Mucosa of rectum (tissue), 2 donors: ENCODE data around the gene DYRK3.

Experiments used
- H3K27ac ChIP-seq, 2 donors: one replicate each; pipeline ENCODE4 v1.7.0; 2013; ENCODE audit warnings: inconsistent platforms in 2 of 2, low read depth in 2 of 2, low read length in 2 of 2
- H3K27me3 ChIP-seq, 2 donors: one replicate each; pipeline ENCODE4 v1.7.0; 2013; ENCODE audit warnings: low read length in 2 of 2; ENCODE audit not compliant: control insufficient read depth in 2 of 2, insufficient read depth in 2 of 2
- H3K36me3 ChIP-seq, 2 donors: one replicate each; pipeline ENCODE4 v1.7.0; 2013; ENCODE audit warnings: low read length in 2 of 2; ENCODE audit not compliant: control insufficient read depth in 2 of 2, insufficient read depth in 2 of 2
- H3K4me1 ChIP-seq, 2 donors: one replicate each; pipeline ENCODE4 v1.7.0; 2013; ENCODE audit warnings: low read length in 2 of 2, mild to moderate bottlenecking in 1 of 2; ENCODE audit not compliant: control insufficient read depth in 2 of 2, insufficient read depth in 2 of 2
- H3K4me3 ChIP-seq, 2 donors: one replicate each; pipeline ENCODE4 v1.7.0; 2013; ENCODE audit warnings: low read length in 2 of 2
- H3K9ac ChIP-seq, 2 donors: one replicate each; pipeline ENCODE4 v1.7.0; 2013; ENCODE audit warnings: low read length in 2 of 2, low read depth in 1 of 2, mild to moderate bottlenecking in 1 of 2
- H3K9me3 ChIP-seq, 2 donors: one replicate each; pipeline ENCODE4 v1.7.0; 2013; ENCODE audit warnings: low read length in 2 of 2; ENCODE audit not compliant: control insufficient read depth in 2 of 2
- donor health status: healthy.
- donor health status: Normal muscosa, but diverticular disease.

The DYRK3 gene

GRCh38 chr1:206658264-206658980 lies 23.1 kb downstream of the DYRK3 start:
- peak overlapping the region in 1 of 2 donors; percentile 29 for H3K4me3 ChIP-seq
- no peaks in the 10 kb centered on the region for H3K36me3 ChIP-seq
- H3K9me3 ChIP-seq, result no peaks in the 10 kb centered on the region
- H3K27ac ChIP-seq, result peak overlapping the region; percentile 5 to 74
- H3K9ac ChIP-seq, result peak overlapping the region in 1 of 2 donors; percentile 5
- peaks cover 14 to 18% of the 10 kb centered on the region in 2 donors for H3K4me1 ChIP-seq
- no peaks in the 10 kb centered on the region for H3K27me3 ChIP-seq

- Histone ChIP-seq H3K27me3 (no peaks in the 10 kb centered on the region), H3K4me3 (peak overlapping the region; percentile 15 to 48), H3K36me3 (no peaks in the 10 kb centered on the region), H3K27ac (peak overlapping the region; percentile 5 to 74), H3K4me1 (peaks cover 19 to 23% of the 10 kb centered on the region in 2 donors), H3K9ac (peak overlapping the region in 1 of 2 donors; percentile 36), H3K9me3 (no peaks in the 10 kb centered on the region)
Observed at GRCh38 chr1:206658981-206659273, 23.6 kb downstream of the DYRK3 start.

GRCh38 chr1:206660136-206660535 lies 24.8 kb downstream of the DYRK3 start:
- Histone ChIP-seq H3K9me3 (no peaks in the 10 kb centered on the region), H3K27ac (peak overlapping the region in 1 of 2 donors; percentile 74), H3K9ac (no peak overlapping the region), H3K4me1 (peaks cover 21 to 25% of the 10 kb centered on the region in 2 donors), H3K4me3 (no peak overlapping the region), H3K27me3 (no peaks in the 10 kb centered on the region), H3K36me3 (no peaks in the 10 kb centered on the region)

GRCh38 chr1:206661161-206661820 lies 26.0 kb downstream of the DYRK3 start:
- H3K27ac ChIP-seq, result no peak overlapping the region
- H3K9ac ChIP-seq, result no peak overlapping the region
- peaks cover 21 to 25% of the 10 kb centered on the region in 2 donors for H3K4me1 ChIP-seq
- H3K27me3 ChIP-seq, result no peaks in the 10 kb centered on the region
- no peaks in the 10 kb centered on the region for H3K9me3 ChIP-seq
- H3K4me3 ChIP-seq, result no peak overlapping the region
- H3K36me3 ChIP-seq, result no peaks in the 10 kb centered on the region

- H3K9ac ChIP-seq, result no peak overlapping the region
- H3K27me3 ChIP-seq, result no peaks in the 10 kb centered on the region
- H3K27ac ChIP-seq, result no peak overlapping the region
- peaks cover 21 to 25% of the 10 kb centered on the region in 2 donors for H3K4me1 ChIP-seq
- H3K36me3 ChIP-seq, result no peaks in the 10 kb centered on the region
- H3K4me3 ChIP-seq, result no peak overlapping the region
- no peaks in the 10 kb centered on the region for H3K9me3 ChIP-seq
Observed at GRCh38 chr1:206662396-206663092, 27.2 kb downstream of the DYRK3 start.

GRCh38 chr1:206663362-206663761 lies 28.0 kb downstream of the DYRK3 start:
- Histone ChIP-seq H3K4me3 (peak overlapping the region in 1 of 2 donors; percentile 55), H3K27ac (no peak overlapping the region), H3K9ac (no peak overlapping the region), H3K4me1 (peaks cover 18 to 25% of the 10 kb centered on the region in 2 donors), H3K36me3 (no peaks in the 10 kb centered on the region), H3K9me3 (no peaks in the 10 kb centered on the region), H3K27me3 (no peaks in the 10 kb centered on the region)

GRCh38 chr1:206663832-206664652 lies 28.7 kb downstream of the DYRK3 start:
- peak overlapping the region in 1 of 2 donors; percentile 55 for H3K4me3 ChIP-seq
- peaks cover 18 to 20% of the 10 kb centered on the region in 2 donors for H3K4me1 ChIP-seq
- H3K9me3 ChIP-seq, result no peaks in the 10 kb centered on the region
- no peaks in the 10 kb centered on the region for H3K36me3 ChIP-seq
- no peaks in the 10 kb centered on the region for H3K27me3 ChIP-seq
- H3K27ac ChIP-seq, result peak overlapping the region in 1 of 2 donors; percentile 19
- H3K9ac ChIP-seq, result no peak overlapping the region

- peaks cover 12 to 14% of the 10 kb centered on the region in 2 donors for H3K4me1 ChIP-seq
- H3K9ac ChIP-seq, result no peak overlapping the region
- H3K27me3 ChIP-seq, result no peaks in the 10 kb centered on the region
- H3K4me3 ChIP-seq, result no peak overlapping the region
- no peaks in the 10 kb centered on the region for H3K9me3 ChIP-seq
- H3K27ac ChIP-seq, result no peak overlapping the region
- H3K36me3 ChIP-seq, result no peaks in the 10 kb centered on the region
Observed at GRCh38 chr1:206664740-206665139, 29.4 kb downstream of the DYRK3 start.

GRCh38 chr1:206666031-206666561 lies 30.8 kb downstream of the DYRK3 start:
- H3K36me3 ChIP-seq, result no peaks in the 10 kb centered on the region
- H3K4me3 ChIP-seq, result no peak overlapping the region
- peaks cover 7 to 9% of the 10 kb centered on the region in 2 donors for H3K4me1 ChIP-seq
- H3K27ac ChIP-seq, result no peak overlapping the region
- no peak overlapping the region for H3K9ac ChIP-seq
- no peaks in the 10 kb centered on the region for H3K27me3 ChIP-seq
- H3K9me3 ChIP-seq, result no peaks in the 10 kb centered on the region
